CD14-positive monocyte (primary cell): ENCODE results near the gene HNRNPAB. TPM values are rescaled to one million over a fixed set of nuclear protein-coding genes. Genes with fewer than 3 reads are reported as not detected.

Experiments used
- DNase-seq, 3 donors: peaks; one replicate each; pipeline ENCODE4 v3.0.0-alpha.2; 2011 to 2022
- H2AFZ ChIP-seq: 2 replicates; pipeline ENCODE4 v1.6.0; 2012; ENCODE audit warnings: mild to moderate bottlenecking, low read depth, low read length, inconsistent platforms; ENCODE audit not compliant: insufficient read depth, poor library complexity, severe bottlenecking
- H3K27ac ChIP-seq, 2 donors: 1 replicate in 1 of 2; 2 replicates in 1 of 2; pipeline ENCODE4 v1.5.1; 2012 to 2013; ENCODE audit warnings: low read length in 2 of 2, control low read depth in 1 of 2, inconsistent platforms in 1 of 2, low read depth in 1 of 2, mild to moderate bottlenecking in 1 of 2
- H3K27me3 ChIP-seq, 2 donors: one replicate each; pipeline versions ENCODE4 v1.6.0 to v1.6.1; 2011 to 2013; ENCODE audit warnings: low read length in 2 of 2; ENCODE audit not compliant: control insufficient read depth in 2 of 2, insufficient read depth in 2 of 2
- H3K36me3 ChIP-seq, 2 donors: replicated peaks in 1 of 2; 1 replicate in 1 of 2; 2 replicates in 1 of 2; pipeline versions ENCODE4 v1.5.1 to v1.6.1; 2012 to 2013; ENCODE audit warnings: low read length in 2 of 2, control low read depth in 1 of 2, inconsistent platforms in 1 of 2, mild to moderate bottlenecking in 1 of 2; ENCODE audit not compliant: insufficient read depth in 2 of 2, control insufficient read depth in 1 of 2
- H3K4me1 ChIP-seq, 2 donors: 1 replicate in 1 of 2; 2 replicates in 1 of 2; pipeline versions ENCODE4 v1.5.1 to v1.6.1; 2012 to 2013; ENCODE audit warnings: low read length in 2 of 2, control low read depth in 1 of 2, inconsistent platforms in 1 of 2, mild to moderate bottlenecking in 1 of 2, moderate library complexity in 1 of 2; ENCODE audit not compliant: insufficient read depth in 2 of 2, control insufficient read depth in 1 of 2
- H3K4me2 ChIP-seq: replicated peaks from 2 replicates; pipeline ENCODE3; 2012; ENCODE audit warnings: low read length, moderate library complexity, mild to moderate bottlenecking; ENCODE audit not compliant: poor library complexity, severe bottlenecking; ENCODE audit errors: extremely low read depth
- H3K4me3 ChIP-seq, 3 experiments: fragments of 200-600 bp in 1 of 3; sonication (generic) in 1 of 3; replicated peaks in 1 of 3; 1 replicate in 2 of 3; 2 replicates in 1 of 3; pipeline ENCODE4 v1.5.1; 2011 to 2013; ENCODE audit warnings: low read length in 3 of 3, mild to moderate bottlenecking in 3 of 3, control low read depth in 2 of 3, low read depth in 2 of 3, inconsistent platforms in 1 of 3, moderate library complexity in 1 of 3
- H3K79me2 ChIP-seq: 2 replicates; pipeline ENCODE4 v1.6.0; 2012; ENCODE audit warnings: mild to moderate bottlenecking, control low read depth, inconsistent platforms, low read length, moderate library complexity; ENCODE audit not compliant: insufficient read depth
- H3K9ac ChIP-seq: 2 replicates; pipeline ENCODE4 v1.6.0; 2017; ENCODE audit warnings: low read length, mild to moderate bottlenecking; ENCODE audit not compliant: insufficient read depth, poor library complexity, severe bottlenecking
- H3K9me3 ChIP-seq, 2 donors: replicated peaks in 1 of 2; 1 replicate in 1 of 2; 2 replicates in 1 of 2; pipeline versions ENCODE4 v1.5.1 to v1.6.1; 2012 to 2013; ENCODE audit warnings: low read length in 2 of 2, control low read depth in 1 of 2; ENCODE audit not compliant: control insufficient read depth in 1 of 2, insufficient read depth in 1 of 2
- H4K20me1 ChIP-seq: 2 replicates; pipeline ENCODE4 v1.6.0; 2012; ENCODE audit warnings: mild to moderate bottlenecking, low read length, control low read depth, moderate library complexity; ENCODE audit not compliant: insufficient read depth
- H3K27ac Mint-ChIP-seq, 7 donors: one replicate each; pipeline ENCODE4 v1.8.0; 2020; ENCODE audit warnings: mild to moderate bottlenecking in 7 of 7, mixed read lengths in 7 of 7, moderate library complexity in 6 of 7, inconsistent platforms in 2 of 7
- H3K27me3 Mint-ChIP-seq, 3 donors: one replicate each; pipeline ENCODE4 v1.8.0; 2021 to 2022; ENCODE audit warnings: low read depth in 3 of 3, mild to moderate bottlenecking in 3 of 3, mixed read lengths in 3 of 3, moderate library complexity in 3 of 3, inconsistent platforms in 1 of 3
- H3K36me3 Mint-ChIP-seq, 2 donors: one replicate each; pipeline ENCODE4 v1.8.0; 2020; ENCODE audit warnings: mixed read lengths in 2 of 2, inconsistent platforms in 1 of 2, mild to moderate bottlenecking in 1 of 2
- H3K4me1 Mint-ChIP-seq: one replicate; pipeline ENCODE4 v1.8.0; 2020; ENCODE audit warnings: mild to moderate bottlenecking, mixed read lengths
- H3K4me3 Mint-ChIP-seq, 2 donors: one replicate each; pipeline ENCODE4 v1.8.0; 2020; ENCODE audit warnings: mild to moderate bottlenecking in 2 of 2, mixed read lengths in 2 of 2, moderate library complexity in 1 of 2
- H3K9me3 Mint-ChIP-seq, 7 donors: one replicate each; pipeline ENCODE4 v1.8.0; 2020 to 2022; ENCODE audit warnings: mixed read lengths in 7 of 7, mild to moderate bottlenecking in 6 of 7, moderate library complexity in 6 of 7, inconsistent platforms in 2 of 7
- WGBS: methylation state at CpG from one replicate; pipeline ENCODE4 v1.1.5; 2013; ENCODE audit warnings: missing lambda C conversion rate; ENCODE audit not compliant: insufficient coverage; 5-methylcytosine and 5-hydroxymethylcytosine counted together
- intact Hi-C, 2 donors: fragments of 100-400 bp; cut with micrococcal nuclease; formaldehyde crosslinking; loops; one replicate each; pipeline versions ENCODE4 v1.15.0 to v1.15.1; 2023
- polyA plus RNA-seq, 3 donors: library from polyadenylated mRNA; depleted of rRNA in 1 of 3; unstranded in 2 of 3; stranded (reverse) in 1 of 3; fragments of 300-500 nt in 2 of 3; fragments of >200 nt in 1 of 3; fragmentation: Illumina TruSeq in 2 of 3; gene quantifications; 1 replicate in 2 of 3; 2 replicates in 1 of 3; pipeline ENCODE4 v1.2.3, GENCODE V29; 2012 to 2021
- TF ChIP-seq, protein P1 (sequence below): fragments of 200-600 bp; IDR thresholded peaks from one replicate; pipeline ENCODE4 v1.8.0; 2022; ENCODE audit warnings: antibody characterized with exemption, mild to moderate bottlenecking

Gene HNRNPAB
- polyA plus RNA-seq, 3 donors: 44.8 to 59.4 (median 54.2) TPM

DNA sequence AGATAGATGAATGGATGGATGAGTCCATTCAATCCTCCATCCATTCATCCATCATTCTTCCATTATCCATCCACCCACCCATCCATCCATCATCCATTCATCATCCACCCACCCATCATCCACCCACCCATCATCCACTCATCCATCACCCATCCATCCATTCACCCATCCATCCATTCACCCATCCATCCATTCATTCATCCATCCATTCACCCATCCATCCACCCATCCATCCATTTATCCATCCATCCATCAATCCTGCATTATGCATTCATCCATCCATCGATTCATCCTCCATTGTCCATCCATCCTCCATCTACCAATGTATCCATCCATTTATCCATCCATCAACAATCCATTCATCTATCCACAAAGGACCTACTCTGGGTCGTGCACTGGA, 41.1 kb downstream of the HNRNPAB start:
- TF ChIP-seq, protein P1, sequence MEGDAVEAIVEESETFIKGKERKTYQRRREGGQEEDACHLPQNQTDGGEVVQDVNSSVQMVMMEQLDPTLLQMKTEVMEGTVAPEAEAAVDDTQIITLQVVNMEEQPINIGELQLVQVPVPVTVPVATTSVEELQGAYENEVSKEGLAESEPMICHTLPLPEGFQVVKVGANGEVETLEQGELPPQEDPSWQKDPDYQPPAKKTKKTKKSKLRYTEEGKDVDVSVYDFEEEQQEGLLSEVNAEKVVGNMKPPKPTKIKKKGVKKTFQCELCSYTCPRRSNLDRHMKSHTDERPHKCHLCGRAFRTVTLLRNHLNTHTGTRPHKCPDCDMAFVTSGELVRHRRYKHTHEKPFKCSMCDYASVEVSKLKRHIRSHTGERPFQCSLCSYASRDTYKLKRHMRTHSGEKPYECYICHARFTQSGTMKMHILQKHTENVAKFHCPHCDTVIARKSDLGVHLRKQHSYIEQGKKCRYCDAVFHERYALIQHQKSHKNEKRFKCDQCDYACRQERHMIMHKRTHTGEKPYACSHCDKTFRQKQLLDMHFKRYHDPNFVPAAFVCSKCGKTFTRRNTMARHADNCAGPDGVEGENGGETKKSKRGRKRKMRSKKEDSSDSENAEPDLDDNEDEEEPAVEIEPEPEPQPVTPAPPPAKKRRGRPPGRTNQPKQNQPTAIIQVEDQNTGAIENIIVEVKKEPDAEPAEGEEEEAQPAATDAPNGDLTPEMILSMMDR: no peak
- Histone ChIP-seq H3K36me3 (no peaks in the 10 kb centered on the region), H3K9me3 (no peaks in the 10 kb centered on the region), H3K27me3 (no peaks in the 10 kb centered on the region), H4K20me1 (no peaks in the 10 kb centered on the region), H3K27ac (no peak overlapping the region), H2AFZ (no peak overlapping the region), H3K4me3 (no peak overlapping the region), H3K4me1 (peaks cover 30 to 56% of the 10 kb centered on the region in 2 donors), H3K4me2 (no peak overlapping the region), H3K9ac (no peak overlapping the region), H3K79me2 (no peaks in the 10 kb centered on the region)
- Mint-ChIP-seq H3K27me3 (peaks cover 0 to 4% (median 2%) of the 10 kb centered on the region in 3 donors), H3K27ac (no peak overlapping the region), H3K9me3 (peaks cover 0 to 2% (median 0%) of the 10 kb centered on the region in 7 donors), H3K36me3 (no peaks in the 10 kb centered on the region), H3K4me3 (no peak overlapping the region), H3K4me1 (peaks cover 22% of the 10 kb centered on the region)
- 93% methylated on average over 2 of the region's 2 CpGs for WGBS
- no peak for DNase-seq
- intact Hi-C loops: no loop called here

DNA sequence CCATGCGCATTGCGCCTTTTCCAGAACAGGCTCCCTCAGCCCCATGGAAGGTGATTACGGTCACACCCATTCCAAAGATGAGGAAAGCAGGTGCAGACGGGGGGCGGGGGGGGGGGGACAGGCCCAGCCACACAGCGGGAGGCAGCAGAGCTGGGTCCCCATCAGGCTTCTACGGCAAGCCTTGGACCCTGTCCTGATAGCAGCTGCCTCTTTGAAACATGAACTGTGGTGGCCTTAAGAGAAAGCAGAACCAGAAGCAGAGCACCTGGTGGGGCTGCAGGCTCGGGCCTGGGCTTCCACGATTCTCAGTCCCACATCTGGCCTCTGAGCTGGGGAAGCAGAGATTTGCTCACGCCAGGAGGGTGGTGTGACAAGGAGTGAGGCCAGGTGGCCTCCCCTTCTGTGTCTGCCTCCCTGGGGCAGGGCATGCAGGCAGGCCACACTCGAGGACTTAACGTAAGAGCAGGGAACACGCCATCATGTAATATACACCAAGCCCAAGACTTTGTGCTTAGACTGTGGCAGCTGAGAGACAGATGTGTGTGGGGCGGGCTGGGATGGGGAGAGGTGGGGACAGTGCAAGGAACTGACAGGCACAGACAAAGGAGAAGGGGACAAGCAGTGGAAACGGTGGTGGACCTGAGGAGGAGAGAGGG, 42.4 kb downstream of the HNRNPAB start:
- DNase-seq: no peak
- no peaks in the 10 kb centered on the region for H3K9me3 ChIP-seq
- no peaks in the 10 kb centered on the region for H3K27me3 ChIP-seq
- intact Hi-C loops: no loop called here
- 78% methylated on average over 12 of the region's 15 CpGs for WGBS
- H3K36me3 ChIP-seq: no peaks in the 10 kb centered on the region
- no peak overlapping the region for H3K4me2 ChIP-seq
- H3K27me3 Mint-ChIP-seq: peaks cover 0 to 4% (median 2%) of the 10 kb centered on the region in 3 donors
- no peaks in the 10 kb centered on the region for H4K20me1 ChIP-seq
- H3K27ac ChIP-seq: no peak overlapping the region
- H3K9ac ChIP-seq: no peak overlapping the region
- TF ChIP-seq, protein P1: no peak
- H3K9me3 Mint-ChIP-seq: no peaks in the 10 kb centered on the region
- H3K36me3 Mint-ChIP-seq: no peaks in the 10 kb centered on the region
- no peak overlapping the region for H3K4me3 ChIP-seq
- H3K4me1 ChIP-seq: peaks cover 17 to 42% of the 10 kb centered on the region in 2 donors
- no peak overlapping the region for H3K4me3 Mint-ChIP-seq
- no peak overlapping the region for H3K27ac Mint-ChIP-seq
- H3K79me2 ChIP-seq: no peaks in the 10 kb centered on the region
- H3K4me1 Mint-ChIP-seq: peaks cover 8% of the 10 kb centered on the region
- no peak overlapping the region for H2AFZ ChIP-seq
